ENCODE results near the gene ROR1. TPM values are rescaled to one million over a fixed set of nuclear protein-coding genes. Genes with fewer than 3 reads are reported as not detected.

The ROR1 gene
- total RNA-seq, 1 experiment from 2014 or later, result 56.3 TPM

- no peak for DNase-seq (ENCODE audit: low spot score)
- ChIA-PET POLR2A (no interaction called here), CTCF (no interaction called here)
- Mint-ChIP-seq H3K27me3 (ENCODE audit: low read depth) (no peaks in the 10 kb centered on the region), H3K4me3 (no peak overlapping the region), H3K9me3 (no peaks in the 10 kb centered on the region), H3K36me3 (no peaks in the 10 kb centered on the region), H3K27ac (no peak overlapping the region), H3K4me1 (peaks cover 38% of the 10 kb centered on the region)
- no peak for ATAC-seq
- TF ChIP-seq SOX15 (CRISPR knock-in tag; IDR thresholded peaks at IDR 0.05) (no peak), ZNF423 (CRISPR knock-in tag; IDR thresholded peaks at IDR 0.05) (no peak), GRHL2 (CRISPR knock-in tag; IDR thresholded peaks at IDR 0.05; ENCODE audit: insufficient replicate concordance, severe bottlenecking) (no peak), ZNF396 (CRISPR knock-in tag; IDR thresholded peaks at IDR 0.05; ENCODE audit: borderline replicate concordance) (no peak), PRRX2 (CRISPR knock-in tag; IDR thresholded peaks at IDR 0.05) (no peak), ATF2 (CRISPR knock-in tag; IDR thresholded peaks at IDR 0.05; ENCODE audit: borderline replicate concordance, low read depth) (no peak), USF1 (CRISPR knock-in tag; IDR thresholded peaks at IDR 0.05) (no peak)
- TF ChIP-seq, protein P1, sequence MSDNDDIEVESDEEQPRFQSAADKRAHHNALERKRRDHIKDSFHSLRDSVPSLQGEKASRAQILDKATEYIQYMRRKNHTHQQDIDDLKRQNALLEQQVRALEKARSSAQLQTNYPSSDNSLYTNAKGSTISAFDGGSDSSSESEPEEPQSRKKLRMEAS (CRISPR knock-in tag; IDR thresholded peaks at IDR 0.05), result no peak
- TF ChIP-seq, protein P2, sequence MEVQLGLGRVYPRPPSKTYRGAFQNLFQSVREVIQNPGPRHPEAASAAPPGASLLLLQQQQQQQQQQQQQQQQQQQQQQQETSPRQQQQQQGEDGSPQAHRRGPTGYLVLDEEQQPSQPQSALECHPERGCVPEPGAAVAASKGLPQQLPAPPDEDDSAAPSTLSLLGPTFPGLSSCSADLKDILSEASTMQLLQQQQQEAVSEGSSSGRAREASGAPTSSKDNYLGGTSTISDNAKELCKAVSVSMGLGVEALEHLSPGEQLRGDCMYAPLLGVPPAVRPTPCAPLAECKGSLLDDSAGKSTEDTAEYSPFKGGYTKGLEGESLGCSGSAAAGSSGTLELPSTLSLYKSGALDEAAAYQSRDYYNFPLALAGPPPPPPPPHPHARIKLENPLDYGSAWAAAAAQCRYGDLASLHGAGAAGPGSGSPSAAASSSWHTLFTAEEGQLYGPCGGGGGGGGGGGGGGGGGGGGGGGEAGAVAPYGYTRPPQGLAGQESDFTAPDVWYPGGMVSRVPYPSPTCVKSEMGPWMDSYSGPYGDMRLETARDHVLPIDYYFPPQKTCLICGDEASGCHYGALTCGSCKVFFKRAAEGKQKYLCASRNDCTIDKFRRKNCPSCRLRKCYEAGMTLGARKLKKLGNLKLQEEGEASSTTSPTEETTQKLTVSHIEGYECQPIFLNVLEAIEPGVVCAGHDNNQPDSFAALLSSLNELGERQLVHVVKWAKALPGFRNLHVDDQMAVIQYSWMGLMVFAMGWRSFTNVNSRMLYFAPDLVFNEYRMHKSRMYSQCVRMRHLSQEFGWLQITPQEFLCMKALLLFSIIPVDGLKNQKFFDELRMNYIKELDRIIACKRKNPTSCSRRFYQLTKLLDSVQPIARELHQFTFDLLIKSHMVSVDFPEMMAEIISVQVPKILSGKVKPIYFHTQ (CRISPR knock-in tag; IDR thresholded peaks at IDR 0.05), result no peak
Measured at GRCh38 chr1:64077281-64077940, 303.6 kb downstream of the ROR1 start.

- TF ChIP-seq ATF1 (CRISPR knock-in tag; IDR thresholded peaks at IDR 0.05) (no peak), HMGA2 (CRISPR knock-in tag; IDR thresholded peaks at IDR 0.05) (no peak), MYBL2 (CRISPR knock-in tag; IDR thresholded peaks at IDR 0.05) (no peak), ZNF121 (CRISPR knock-in tag; IDR thresholded peaks at IDR 0.05) (no peak), NR3C1 (CRISPR knock-in tag; conservative IDR thresholded peaks at IDR 0.05; ENCODE audit: low read depth) (no peak), NR1H2 (CRISPR knock-in tag; IDR thresholded peaks at IDR 0.05) (no peak)
- TF ChIP-seq, protein P3, sequence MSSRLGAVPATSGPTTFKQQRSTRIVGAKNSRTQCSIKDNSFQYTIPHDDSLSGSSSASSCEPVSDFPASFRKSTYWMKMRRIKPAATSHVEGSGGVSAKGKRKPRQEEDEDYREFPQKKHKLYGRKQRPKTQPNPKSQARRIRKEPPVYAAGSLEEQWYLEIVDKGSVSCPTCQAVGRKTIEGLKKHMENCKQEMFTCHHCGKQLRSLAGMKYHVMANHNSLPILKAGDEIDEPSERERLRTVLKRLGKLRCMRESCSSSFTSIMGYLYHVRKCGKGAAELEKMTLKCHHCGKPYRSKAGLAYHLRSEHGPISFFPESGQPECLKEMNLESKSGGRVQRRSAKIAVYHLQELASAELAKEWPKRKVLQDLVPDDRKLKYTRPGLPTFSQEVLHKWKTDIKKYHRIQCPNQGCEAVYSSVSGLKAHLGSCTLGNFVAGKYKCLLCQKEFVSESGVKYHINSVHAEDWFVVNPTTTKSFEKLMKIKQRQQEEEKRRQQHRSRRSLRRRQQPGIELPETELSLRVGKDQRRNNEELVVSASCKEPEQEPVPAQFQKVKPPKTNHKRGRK (CRISPR knock-in tag; IDR thresholded peaks at IDR 0.05; ENCODE audit: borderline replicate concordance), result no peak
- TF ChIP-seq, protein P4, sequence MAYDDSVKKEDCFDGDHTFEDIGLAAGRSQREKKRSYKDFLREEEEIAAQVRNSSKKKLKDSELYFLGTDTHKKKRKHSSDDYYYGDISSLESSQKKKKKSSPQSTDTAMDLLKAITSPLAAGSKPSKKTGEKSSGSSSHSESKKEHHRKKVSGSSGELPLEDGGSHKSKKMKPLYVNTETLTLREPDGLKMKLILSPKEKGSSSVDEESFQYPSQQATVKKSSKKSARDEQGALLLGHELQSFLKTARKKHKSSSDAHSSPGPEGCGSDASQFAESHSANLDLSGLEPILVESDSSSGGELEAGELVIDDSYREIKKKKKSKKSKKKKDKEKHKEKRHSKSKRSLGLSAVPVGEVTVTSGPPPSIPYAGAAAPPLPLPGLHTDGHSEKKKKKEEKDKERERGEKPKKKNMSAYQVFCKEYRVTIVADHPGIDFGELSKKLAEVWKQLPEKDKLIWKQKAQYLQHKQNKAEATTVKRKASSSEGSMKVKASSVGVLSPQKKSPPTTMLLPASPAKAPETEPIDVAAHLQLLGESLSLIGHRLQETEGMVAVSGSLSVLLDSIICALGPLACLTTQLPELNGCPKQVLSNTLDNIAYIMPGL (CRISPR knock-in tag; IDR thresholded peaks at IDR 0.05), result no peak
- ChIA-PET CTCF (no interaction called here), POLR2A (no interaction called here)
- DNase-seq (ENCODE audit: low spot score) (no peak), ATAC-seq (no peak)
- no peaks in the 10 kb centered on the region for H3K9me3 Mint-ChIP-seq
- H3K27ac Mint-ChIP-seq, result no peak overlapping the region
- H3K27me3 Mint-ChIP-seq (ENCODE audit: low read depth), result no peaks in the 10 kb centered on the region
- peaks cover 4% of the 10 kb centered on the region for H3K4me1 Mint-ChIP-seq
- H3K36me3 Mint-ChIP-seq, result no peaks in the 10 kb centered on the region
- H3K4me3 Mint-ChIP-seq, result no peak overlapping the region
Measured at GRCh38 chr1:64080941-64081562, 307.2 kb downstream of the ROR1 start.
